Adrenal gland (tissue), 12 donors: ENCODE data around the gene SHB. TPM values are rescaled to one million over a fixed set of nuclear protein-coding genes. Genes with fewer than 3 reads are reported as not detected.

Source experiments
- DNase-seq, 7 donors: peaks; one replicate each; pipeline ENCODE4 v3.0.0-alpha.2; 2019 to 2020
- H3K27ac ChIP-seq, 5 donors: fragments of 200-600 bp; sonication (generic) in 4 of 5; 1 replicate in 3 of 5; 2 replicates in 2 of 5; pipeline versions ENCODE4 v1.5.1 to v1.8.0; 2016 to 2020; ENCODE audit warnings: mild to moderate bottlenecking in 1 of 5
- H3K27me3 ChIP-seq: fragments of 200-600 bp; 2 replicates; pipeline ENCODE4 v1.8.0; 2021
- H3K36me3 ChIP-seq, 2 donors: fragments of 200-600 bp; replicated peaks in 1 of 2; 1 replicate in 1 of 2; 2 replicates in 1 of 2; pipeline versions ENCODE4 v1.5.1 to v1.8.0; 2018 to 2022
- H3K4me1 ChIP-seq, 2 donors: fragments of 200-600 bp; replicated peaks in 1 of 2; 1 replicate in 1 of 2; 2 replicates in 1 of 2; pipeline versions ENCODE4 v1.5.1 to v1.8.0; 2018 to 2021
- H3K4me3 ChIP-seq, 4 donors: fragments of 200-600 bp; sonication (generic) in 3 of 4; one replicate each; pipeline ENCODE4 v1.5.1; 2016 to 2018
- H3K9me3 ChIP-seq, 3 donors: fragments of 200-600 bp; sonication (generic) in 1 of 3; replicated peaks in 1 of 3; 1 replicate in 2 of 3; 2 replicates in 1 of 3; pipeline versions ENCODE4 v1.5.1 to v1.8.0; 2016 to 2021
- CTCF ChIP-seq, 6 experiments: fragments of 450-650 bp in 4 of 6; fragments of 200-600 bp in 2 of 6; sonication (generic) in 1 of 6; IDR thresholded peaks; 1 replicate in 5 of 6; 2 replicates in 1 of 6; pipeline versions ENCODE4 v1.5.1 to v1.8.0; 2016 to 2021; ENCODE audit warnings: antibody characterized with exemption in 6 of 6, mild to moderate bottlenecking in 2 of 6, moderate library complexity in 1 of 6
- POLR2A ChIP-seq, 2 donors: fragments of 450-650 bp; IDR thresholded peaks; one replicate each; pipeline ENCODE4 v1.6.1; 2017; ENCODE audit warnings: antibody characterized with exemption in 2 of 2, mild to moderate bottlenecking in 2 of 2, moderate library complexity in 1 of 2
- WGBS, 4 donors: extraction: QIAGEN DNeasy Blood & Tissue Kit in 2 of 4; methylation state at CpG; one replicate each; pipeline versions ENCODE4 v1.1.5 to v1.1.7; 2013 to 2017; 5-methylcytosine and 5-hydroxymethylcytosine counted together
- intact Hi-C, 2 donors: fragments of 100-400 bp; cut with DNase I; formaldehyde crosslinking; loops; one replicate each; pipeline versions ENCODE4 v1.14.1 to v1.15.0; 2022 to 2023
- polyA plus RNA-seq, 3 donors: library from polyadenylated mRNA; stranded (reverse); fragments of 200-250 nt in 2 of 3; fragments of 350-450 nt in 1 of 3; fragmentation: Illumina TruSeq in 1 of 3; extraction: RNeasy Lipid Tissue Mini Kit (QIAGEN cat#74804) in 1 of 3; gene quantifications; one replicate each; pipeline ENCODE4 v1.2.3, GENCODE V29; 2013 to 2014
- total RNA-seq, 9 donors: library from RNA; depleted of rRNA in 4 of 9; stranded (reverse); fragments of >200 nt in 4 of 9; fragments of 120-200 nt in 1 of 9; fragmentation: NEBNext Ultra II Directional in 1 of 9; extraction: Animal tissue kit (Norgen Biotek cat#: 25700) in 1 of 9; gene quantifications; one replicate each; pipeline versions ENCODE4 v1.1.0 to v1.2.4, GENCODE V29; 2013 to 2023
- donor health status: healthy with polysubstance abuse.
- donor health status: Bipolar disorder and iron deficiency.
- donor health status: DM: yes; HTN: yes; CAD: no.
- donor health status: DM: no; HTN: no; CAD: no.
- donor health status: DM: no; HTN: no; CAD: no.
- donor health status: DM: yes; HTN: yes; CAD: no.

SHB gene
- total and polyA plus RNA-seq, 12 donors: 3.2 to 21.2 (median 11.1) TPM

- TF ChIP-seq CTCF (IDR thresholded peaks at IDR 0.05) (no peak), POLR2A (IDR thresholded peaks at IDR 0.05) (no peak)
- 87 to 91% (median 88%) methylated on average over 7 of the region's 7 CpGs for WGBS, 4 donors
- intact Hi-C loops: loop anchor here in 1 of 2 donors (10.0 kb wide), 1 partner anchor 144 kb away; no protein-coding TSS in a partner anchor
Measured at GRCh38 chr9:38010918-38011704, 57.9 kb downstream of the SHB start.

GRCh38 chr9:38009990-38010389 lies 59.0 kb downstream of the SHB start:
- H3K36me3 ChIP-seq: no peaks in the 10 kb centered on the region
- H3K4me3 ChIP-seq: no peak overlapping the region
- no peak overlapping the region for H3K27ac ChIP-seq
- DNase-seq: no peak
- peaks cover 5 to 21% of the 10 kb centered on the region in 2 donors for H3K4me1 ChIP-seq
- 81 to 94% (median 85%) methylated on average over 4 of the region's 4 CpGs for WGBS, 4 donors
- intact Hi-C loops: loop anchor here in 1 of 2 donors (10.0 kb wide), 1 partner anchor 145 kb away; no protein-coding TSS in a partner anchor
- H3K9me3 ChIP-seq: no peaks in the 10 kb centered on the region
- TF ChIP-seq POLR2A (IDR thresholded peaks at IDR 0.05): no peak
- no peak for TF ChIP-seq CTCF (IDR thresholded peaks at IDR 0.05)
- no peaks in the 10 kb centered on the region for H3K27me3 ChIP-seq

More at GRCh38 chr9:38010918-38011704, 57.9 kb downstream of the SHB start:
- Histone ChIP-seq H3K27ac (no peak overlapping the region), H3K4me1 (peaks cover 5 to 21% of the 10 kb centered on the region in 2 donors), H3K27me3 (no peaks in the 10 kb centered on the region), H3K9me3 (no peaks in the 10 kb centered on the region), H3K4me3 (no peak overlapping the region), H3K36me3 (no peaks in the 10 kb centered on the region)
- DNase-seq: no peak

GRCh38 chr9:38009035-38009501 lies 60.0 kb downstream of the SHB start:
- Histone ChIP-seq H3K27me3 (no peaks in the 10 kb centered on the region), H3K36me3 (no peaks in the 10 kb centered on the region), H3K9me3 (no peaks in the 10 kb centered on the region), H3K4me3 (no peak overlapping the region), H3K27ac (no peak overlapping the region), H3K4me1 (peaks cover 5 to 21% of the 10 kb centered on the region in 2 donors)
- DNase-seq: no peak
- intact Hi-C loops: no loop called here
- TF ChIP-seq POLR2A (IDR thresholded peaks at IDR 0.05) (no peak), CTCF (IDR thresholded peaks at IDR 0.05) (no peak)
- 93 to 98% (median 94%) methylated on average over 2 to 5 of the region's 5 CpGs for WGBS, 4 donors

GRCh38 chr9:38008168-38009034 lies 60.6 kb downstream of the SHB start:
- Histone ChIP-seq H3K4me3 (no peak overlapping the region), H3K27me3 (no peaks in the 10 kb centered on the region), H3K4me1 (peaks cover 5 to 21% of the 10 kb centered on the region in 2 donors), H3K36me3 (no peaks in the 10 kb centered on the region), H3K27ac (no peak overlapping the region), H3K9me3 (no peaks in the 10 kb centered on the region)
- peak in 4 of 7 donors; percentile 32 to 42 (median 37) for DNase-seq
- intact Hi-C loops: no loop called here
- 57 to 68% (median 66%) methylated on average over 8 to 10 of the region's 10 CpGs for WGBS, 4 donors
- no peak for TF ChIP-seq POLR2A (IDR thresholded peaks at IDR 0.05)
- no peak for TF ChIP-seq CTCF (IDR thresholded peaks at IDR 0.05)
